Ovary (tissue), 9 donors: ENCODE results near the gene SGCA. TPM values are rescaled to one million over a fixed set of nuclear protein-coding genes. Genes with fewer than 3 reads are reported as not detected.

ENCODE experiments used
- DNase-seq, 5 donors: peaks; one replicate each; pipeline ENCODE4 v3.0.0-alpha.2; 2019 to 2020
- H3K27ac ChIP-seq, 2 donors: fragments of 200-600 bp; one replicate each; pipeline versions ENCODE4 v1.5.1 to v1.8.0; 2019 to 2022
- H3K27me3 ChIP-seq: fragments of 200-600 bp; one replicate; pipeline ENCODE4 v1.8.0; 2022
- H3K36me3 ChIP-seq: fragments of 200-600 bp; sonication (generic); one replicate; pipeline ENCODE4 v1.5.1; 2019
- H3K4me1 ChIP-seq: one replicate; pipeline ENCODE4 v1.8.1; 2013; ENCODE audit warnings: mild to moderate bottlenecking, moderate library complexity; ENCODE audit not compliant: insufficient read depth
- H3K4me3 ChIP-seq: fragments of 200-600 bp; sonication (generic); one replicate; pipeline ENCODE4 v1.5.1; 2017
- H3K9me3 ChIP-seq, 2 donors: fragments of 200-600 bp in 1 of 2; sonication (generic) in 1 of 2; one replicate each; pipeline versions ENCODE4 v1.5.1 to v1.8.1; 2013 to 2019; ENCODE audit warnings: mild to moderate bottlenecking in 1 of 2, moderate library complexity in 1 of 2
- EP300 ChIP-seq: sonication (generic); formaldehyde crosslinking; IDR thresholded peaks from one replicate; pipeline ENCODE4 v1.6.1; 2017; ENCODE audit warnings: antibody characterized with exemption
- POLR2A ChIP-seq: fragments of 450-650 bp; IDR thresholded peaks from one replicate; pipeline ENCODE4 v1.6.1; 2017; ENCODE audit warnings: antibody characterized with exemption, mild to moderate bottlenecking, moderate library complexity
- WGBS, 3 donors: extraction: QIAGEN DNeasy Blood & Tissue Kit in 1 of 3; methylation state at CpG; one replicate each; pipeline versions ENCODE4 v1.1.5 to v1.1.7; 2013 to 2017; 5-methylcytosine and 5-hydroxymethylcytosine counted together
- intact Hi-C, 4 donors: fragments of 100-400 bp; cut with DNase I; formaldehyde crosslinking; loops; one replicate each; pipeline versions ENCODE4 v1.11.0 to v1.15.1; 2022 to 2023
- polyA plus RNA-seq, 2 donors: library from polyadenylated mRNA; stranded (reverse); fragments of 200-250 nt in 1 of 2; fragments of 350-450 nt in 1 of 2; fragmentation: Illumina TruSeq in 1 of 2; extraction: RNeasy Lipid Tissue Mini Kit (QIAGEN cat#74804) in 1 of 2; gene quantifications; one replicate each; pipeline ENCODE4 v1.2.3, GENCODE V29; 2013 to 2014
- total RNA-seq, 7 donors: library from RNA; depleted of rRNA in 2 of 7; stranded (reverse); fragments of >200 nt in 2 of 7; fragmentation: NEBNext Ultra II Directional in 3 of 7; extraction: Animal tissue kit (Norgen Biotek cat#: 25700) in 3 of 7; gene quantifications; one replicate each; pipeline versions ENCODE4 v1.1.0 to v1.2.4, GENCODE V29; 2016 to 2023
- TF ChIP-seq, protein P1 (sequence below), 3 donors: fragments of 450-650 bp in 2 of 3; fragments of 200-600 bp in 1 of 3; IDR thresholded peaks; one replicate each; pipeline versions ENCODE4 v1.5.1 to v1.8.0; 2016 to 2022; ENCODE audit warnings: antibody characterized with exemption in 3 of 3, mild to moderate bottlenecking in 1 of 3
- donor health status: DM: no; HTN: no; CAD: no; lungs with moderate emphysema.
- donor health status: DM: no; HTN: no; CAD: no.
- donor health status: Bipolar disorder and iron deficiency.
- donor health status: DM: yes; HTN: yes; CAD: no.
- donor health status: DM: no; HTN: no; CAD: no.
- donor health status: DM: yes; HTN: yes; CAD: no.

The SGCA gene
- total and polyA plus RNA-seq, 9 donors, result 0.48 to 3.4 (median 2.2) TPM

GRCh38 chr17:50187751-50188530, 22.1 kb downstream of the SGCA start:
- WGBS, 3 donors, result 34 to 38% (median 36%) methylated on average over 17 of the region's 17 CpGs
- H3K4me1 ChIP-seq, result peaks cover 2% of the 10 kb centered on the region
- H3K27me3 ChIP-seq, result no peaks in the 10 kb centered on the region
- TF ChIP-seq EP300 (no peak), POLR2A (no peak)
- TF ChIP-seq, protein P1, sequence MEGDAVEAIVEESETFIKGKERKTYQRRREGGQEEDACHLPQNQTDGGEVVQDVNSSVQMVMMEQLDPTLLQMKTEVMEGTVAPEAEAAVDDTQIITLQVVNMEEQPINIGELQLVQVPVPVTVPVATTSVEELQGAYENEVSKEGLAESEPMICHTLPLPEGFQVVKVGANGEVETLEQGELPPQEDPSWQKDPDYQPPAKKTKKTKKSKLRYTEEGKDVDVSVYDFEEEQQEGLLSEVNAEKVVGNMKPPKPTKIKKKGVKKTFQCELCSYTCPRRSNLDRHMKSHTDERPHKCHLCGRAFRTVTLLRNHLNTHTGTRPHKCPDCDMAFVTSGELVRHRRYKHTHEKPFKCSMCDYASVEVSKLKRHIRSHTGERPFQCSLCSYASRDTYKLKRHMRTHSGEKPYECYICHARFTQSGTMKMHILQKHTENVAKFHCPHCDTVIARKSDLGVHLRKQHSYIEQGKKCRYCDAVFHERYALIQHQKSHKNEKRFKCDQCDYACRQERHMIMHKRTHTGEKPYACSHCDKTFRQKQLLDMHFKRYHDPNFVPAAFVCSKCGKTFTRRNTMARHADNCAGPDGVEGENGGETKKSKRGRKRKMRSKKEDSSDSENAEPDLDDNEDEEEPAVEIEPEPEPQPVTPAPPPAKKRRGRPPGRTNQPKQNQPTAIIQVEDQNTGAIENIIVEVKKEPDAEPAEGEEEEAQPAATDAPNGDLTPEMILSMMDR (IDR thresholded peaks at IDR 0.05), result no peak
- no peak for DNase-seq
- H3K36me3 ChIP-seq, result no peaks in the 10 kb centered on the region
- H3K27ac ChIP-seq, result peak overlapping the region; percentile 20 to 66
- intact Hi-C loops, result no loop called here
- no peaks in the 10 kb centered on the region for H3K9me3 ChIP-seq
- no peak overlapping the region for H3K4me3 ChIP-seq

DNA sequence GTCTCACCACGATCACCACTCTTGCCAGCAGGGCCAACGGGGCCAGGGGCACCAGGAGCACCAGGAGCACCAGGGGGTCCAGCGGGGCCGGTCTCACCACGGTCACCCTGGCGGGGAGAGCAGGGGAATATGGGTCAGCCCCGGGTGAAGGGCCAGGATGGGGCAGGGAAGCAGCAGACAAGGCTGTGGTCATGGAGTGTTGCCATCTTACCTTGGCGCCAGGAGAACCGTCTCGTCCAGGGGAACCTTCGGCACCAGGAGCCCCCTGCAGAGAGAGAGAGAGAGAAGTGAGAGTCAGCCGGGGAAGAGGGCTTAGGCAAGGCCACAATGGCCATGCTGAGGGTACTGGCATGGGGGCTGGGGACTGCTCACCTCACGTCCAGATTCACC, 22.7 kb downstream of the SGCA start:
- no peak overlapping the region for H3K4me3 ChIP-seq
- peaks cover 2% of the 10 kb centered on the region for H3K4me1 ChIP-seq
- 21 to 25% (median 23%) methylated on average over 13 of the region's 13 CpGs for WGBS, 3 donors
- no peaks in the 10 kb centered on the region for H3K36me3 ChIP-seq
- H3K27me3 ChIP-seq, result no peaks in the 10 kb centered on the region
- intact Hi-C loops, result no loop called here
- TF ChIP-seq POLR2A (no peak), EP300 (no peak)
- TF ChIP-seq, protein P1 (IDR thresholded peaks at IDR 0.05), result no peak
- H3K9me3 ChIP-seq, result no peaks in the 10 kb centered on the region
- H3K27ac ChIP-seq, result peak overlapping the region in 1 of 2 donors; percentile 66
- no peak for DNase-seq

DNA sequence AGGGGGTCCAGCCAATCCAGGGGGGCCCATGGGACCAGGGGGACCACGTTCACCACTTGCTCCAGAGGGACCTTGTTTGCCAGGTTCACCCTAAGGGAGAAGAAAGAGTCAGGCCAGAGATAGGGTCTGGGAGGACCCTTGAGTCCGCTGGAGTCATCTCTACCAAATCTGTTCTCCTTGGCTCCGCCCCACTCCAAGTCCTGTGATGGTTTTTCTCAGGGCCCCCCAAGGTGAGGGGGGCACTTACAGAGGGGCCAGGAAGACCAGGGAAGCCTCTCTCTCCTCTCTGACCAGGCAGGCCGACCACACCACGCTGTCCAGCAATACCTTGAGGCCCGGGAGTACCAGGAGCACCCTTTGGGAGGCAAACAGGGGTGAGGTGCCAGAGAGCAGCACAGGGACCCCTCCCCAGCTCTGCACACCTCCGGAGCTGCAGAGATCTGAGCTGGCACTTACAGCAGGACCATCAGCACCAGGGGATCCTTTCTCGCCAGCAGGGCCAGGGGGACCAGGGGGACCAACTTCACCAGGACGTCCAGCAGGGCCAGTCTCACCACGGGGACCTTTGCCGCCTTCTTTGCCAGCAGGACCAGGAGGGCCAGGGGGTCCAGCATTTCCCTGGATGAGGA, 23.2 kb downstream of the SGCA start:
- Histone ChIP-seq H3K4me3 (no peak overlapping the region), H3K27ac (peak overlapping the region; percentile 30 to 66), H3K4me1 (peaks cover 2% of the 10 kb centered on the region), H3K27me3 (no peaks in the 10 kb centered on the region), H3K9me3 (no peaks in the 10 kb centered on the region), H3K36me3 (no peaks in the 10 kb centered on the region)
- WGBS, 3 donors, result 29 to 42% (median 30%) methylated on average over 10 to 11 of the region's 11 CpGs
- TF ChIP-seq EP300, result no peak
- TF ChIP-seq POLR2A, result no peak
- TF ChIP-seq, protein P1 (IDR thresholded peaks at IDR 0.05), result no peak
- intact Hi-C loops, result no loop called here
- DNase-seq, result no peak

GRCh38 chr17:50189550-50190292, 23.9 kb downstream of the SGCA start:
- Histone ChIP-seq H3K36me3 (no peaks in the 10 kb centered on the region), H3K27me3 (no peaks in the 10 kb centered on the region), H3K4me1 (peaks cover under 1% of the 10 kb centered on the region), H3K9me3 (no peaks in the 10 kb centered on the region), H3K27ac (peak overlapping the region; percentile 30 to 66), H3K4me3 (no peak overlapping the region)
- 20 to 28% (median 25%) methylated on average over 20 of the region's 20 CpGs for WGBS, 3 donors
- intact Hi-C loops, result no loop called here
- TF ChIP-seq EP300, result no peak
- TF ChIP-seq, protein P1 (IDR thresholded peaks at IDR 0.05), result no peak
- no peak for TF ChIP-seq POLR2A
- no peak for DNase-seq
